HS-5 (cell line): Measurements from ENCODE around the gene SLC9A2.

Experiments
- DNase-seq: peaks from one replicate; pipeline ENCODE4 v3.0.0-alpha.2; 2012; ENCODE audit warnings: low read depth

The SLC9A2 gene

DNA sequence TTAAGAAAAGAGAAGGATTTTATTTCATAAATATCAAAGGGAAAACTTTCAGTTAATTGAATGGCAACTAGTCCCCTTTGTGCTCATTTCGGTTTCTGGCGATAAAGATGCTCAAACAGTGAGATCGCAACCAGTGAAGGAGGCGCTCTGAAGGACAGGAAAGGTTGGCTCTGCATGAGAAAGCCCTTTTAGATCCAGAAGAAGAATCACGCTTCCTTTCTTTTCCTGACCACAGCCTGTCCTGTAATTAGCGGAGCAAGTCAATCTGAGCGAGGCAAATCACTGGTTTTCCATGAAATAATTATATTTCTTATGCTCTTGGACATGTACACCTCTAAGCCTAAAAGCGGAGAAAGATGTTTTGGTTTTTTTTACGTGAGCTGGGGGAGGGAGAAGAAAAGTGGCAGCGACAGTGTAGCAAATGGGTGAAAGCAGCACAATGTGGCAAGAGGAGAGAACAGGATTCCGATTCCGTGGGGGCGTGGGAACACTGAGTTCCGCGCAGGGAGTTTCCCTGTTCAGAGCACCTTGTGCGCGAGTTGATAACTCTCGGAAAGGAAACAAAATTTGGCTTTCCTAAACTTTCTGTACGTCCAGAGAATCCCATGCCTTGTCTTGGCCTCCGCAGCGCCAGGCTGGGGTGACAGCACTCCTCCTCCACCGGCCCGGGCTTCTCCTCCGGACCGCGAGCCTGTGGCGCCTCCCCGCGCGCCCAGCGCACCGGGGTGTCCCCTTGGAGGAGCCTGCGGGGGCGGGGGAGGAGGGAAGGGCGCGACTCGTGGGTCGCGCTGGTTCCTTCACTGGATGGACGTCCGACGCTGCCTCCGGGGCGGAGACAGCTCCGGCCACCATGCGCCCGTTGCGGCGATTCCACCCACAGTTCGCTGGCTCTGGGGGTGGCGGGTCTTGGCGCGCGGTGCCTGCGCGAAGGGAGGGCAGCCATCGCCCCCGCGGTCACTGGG, 620 bp upstream of the SLC9A2 start:
- DNase-seq, result no peak

- DNase-seq, result no peak
Measured at GRCh38 chr2:102620332-102620731, 979 bp downstream of the SLC9A2 start.

DNA sequence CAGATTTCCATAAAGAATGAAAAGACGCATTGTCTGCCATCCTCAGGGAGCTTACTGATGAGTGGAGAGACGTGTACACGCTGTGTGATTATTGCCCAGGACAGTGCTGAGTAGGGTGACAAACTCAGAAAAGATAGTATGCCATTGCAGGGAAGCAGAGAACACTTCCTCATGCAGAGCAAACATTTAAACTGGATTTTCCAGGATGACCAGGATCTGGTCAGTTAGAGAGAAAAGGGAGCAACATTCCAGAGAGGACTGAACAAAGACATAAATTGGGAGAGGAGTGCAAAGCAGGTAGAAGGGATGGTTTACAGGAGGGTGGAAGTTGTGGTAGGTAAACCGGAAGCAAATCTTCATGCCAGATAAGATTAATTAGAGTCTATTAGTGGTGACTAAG, 2.3 kb downstream of the SLC9A2 start:
- DNase-seq, result no peak

DNA sequence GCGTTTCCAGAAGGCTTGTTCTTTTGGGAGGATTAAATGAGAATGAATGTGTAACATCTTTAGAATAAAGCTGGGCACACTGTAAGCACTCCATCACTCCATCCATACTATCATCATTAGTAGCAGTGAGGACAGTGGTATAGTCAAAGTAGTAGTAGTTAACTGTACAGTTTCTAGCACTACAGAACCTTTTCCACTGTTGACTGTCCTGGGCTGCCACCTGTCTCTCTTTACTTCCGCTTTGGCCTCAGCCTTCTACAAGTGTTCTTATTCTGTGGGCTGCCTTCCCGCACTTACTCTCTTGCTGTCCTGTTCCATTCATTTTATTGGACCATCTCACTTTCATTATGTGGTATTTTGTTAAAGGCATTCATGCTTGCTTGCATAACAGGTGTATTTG, 3.3 kb downstream of the SLC9A2 start:
- no peak for DNase-seq

DNA sequence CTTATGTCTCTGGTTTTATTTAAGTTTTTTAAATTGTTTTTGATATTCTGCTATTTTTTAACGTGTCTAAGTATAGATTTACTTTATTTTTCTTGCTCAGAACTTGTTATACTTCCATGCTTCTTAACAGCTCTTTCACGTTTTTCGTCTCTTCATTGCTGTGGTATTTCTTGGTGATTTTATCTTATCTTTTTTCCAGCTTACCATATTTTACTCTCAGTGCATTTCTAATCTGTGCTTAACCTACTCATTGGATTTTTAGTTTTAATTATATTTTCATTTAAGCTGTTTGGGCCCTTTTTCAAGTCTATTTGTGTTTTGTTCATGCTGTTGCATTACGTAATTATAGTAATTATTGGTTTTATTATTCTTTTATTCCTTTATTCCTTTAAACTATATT, 11.1 kb downstream of the SLC9A2 start:
- DNase-seq, result no peak

DNA sequence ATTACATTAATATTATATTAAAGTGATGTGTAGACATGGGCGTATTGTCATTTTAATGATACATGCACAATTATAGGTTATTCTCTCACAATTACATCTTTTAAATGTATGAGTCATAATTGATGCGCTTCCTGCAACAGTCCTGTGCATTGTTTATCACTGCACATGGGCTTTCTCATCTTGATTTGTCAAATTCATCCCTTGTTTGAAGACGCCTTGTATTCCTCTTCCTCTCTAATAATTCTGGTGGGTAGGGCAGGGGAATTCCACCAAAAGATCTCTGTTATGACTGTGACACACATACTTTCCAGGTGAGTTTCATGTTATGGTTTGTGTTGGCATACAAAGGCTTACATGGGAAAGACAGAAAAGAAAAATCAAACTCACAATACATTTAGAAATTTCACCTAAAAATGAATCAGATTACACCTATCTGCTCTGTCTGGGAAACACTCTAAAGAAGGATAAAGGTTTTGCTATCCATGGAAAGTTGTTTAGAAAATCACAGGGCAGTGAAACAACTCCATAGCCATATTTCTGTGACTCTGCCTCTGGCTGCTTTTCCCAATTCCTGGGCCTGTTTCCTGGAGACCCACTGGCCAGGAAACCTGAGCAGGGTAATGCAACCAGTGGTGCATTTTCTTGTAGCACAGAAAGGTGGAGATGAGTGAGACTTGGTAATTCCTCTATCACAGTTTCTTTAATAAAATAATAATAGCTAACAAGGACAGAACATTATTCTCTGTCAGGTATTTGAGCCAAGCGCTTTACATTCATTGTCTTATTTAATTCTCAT, 13.2 kb downstream of the SLC9A2 start:
- DNase-seq, result no peak

GRCh38 chr2:102634831-102635241, 15.5 kb downstream of the SLC9A2 start:
- DNase-seq, result no peak

DNA sequence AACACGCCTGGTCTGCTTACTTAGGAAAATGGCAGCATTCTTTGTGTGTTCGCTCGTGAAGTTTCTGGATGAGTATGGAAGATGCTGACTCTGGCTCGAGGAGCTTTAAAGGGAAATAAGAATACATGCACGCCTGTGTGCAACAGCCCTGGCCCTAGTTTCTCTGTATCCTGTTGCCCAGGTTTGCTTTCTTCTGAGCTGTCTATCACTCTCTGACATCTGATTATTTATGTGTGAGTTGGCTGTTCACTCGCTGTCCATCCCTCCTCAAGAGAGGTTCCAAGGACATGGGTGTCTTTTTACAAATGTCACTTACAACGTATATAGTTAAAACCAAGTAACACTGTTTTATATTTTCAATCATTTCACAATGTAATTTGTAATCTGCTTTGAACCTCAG, 16.0 kb downstream of the SLC9A2 start:
- DNase-seq, result no peak

DNA sequence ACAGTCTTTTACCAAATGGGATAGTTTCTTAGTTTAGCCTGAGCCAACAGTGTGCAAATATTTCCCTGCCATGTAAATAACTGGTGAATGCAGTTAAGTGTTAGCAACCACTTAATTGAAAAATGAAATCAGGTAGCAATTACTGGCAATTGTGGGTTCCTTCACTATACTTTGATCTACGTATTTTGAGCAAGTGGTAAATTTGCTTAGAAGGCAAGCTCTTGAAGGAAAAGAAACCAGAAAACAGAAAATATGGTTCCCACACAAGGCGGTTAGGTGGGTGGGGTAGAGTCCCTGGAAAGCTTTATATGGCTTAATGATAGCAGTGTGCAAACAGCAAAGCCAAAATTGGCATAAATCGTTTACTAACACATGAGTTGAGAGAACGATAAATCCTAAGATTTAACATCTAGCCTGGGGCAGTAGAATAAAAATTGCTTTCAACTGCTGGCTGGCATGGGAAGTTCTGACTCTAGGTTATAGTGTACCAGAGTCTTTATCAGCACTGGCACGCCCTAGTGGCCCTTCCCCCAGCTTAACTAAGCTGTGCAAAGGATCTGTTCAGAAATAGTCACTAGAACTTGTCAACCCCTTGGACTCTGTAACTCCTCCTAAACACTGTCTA, 17.0 kb downstream of the SLC9A2 start:
- no peak for DNase-seq

DNA sequence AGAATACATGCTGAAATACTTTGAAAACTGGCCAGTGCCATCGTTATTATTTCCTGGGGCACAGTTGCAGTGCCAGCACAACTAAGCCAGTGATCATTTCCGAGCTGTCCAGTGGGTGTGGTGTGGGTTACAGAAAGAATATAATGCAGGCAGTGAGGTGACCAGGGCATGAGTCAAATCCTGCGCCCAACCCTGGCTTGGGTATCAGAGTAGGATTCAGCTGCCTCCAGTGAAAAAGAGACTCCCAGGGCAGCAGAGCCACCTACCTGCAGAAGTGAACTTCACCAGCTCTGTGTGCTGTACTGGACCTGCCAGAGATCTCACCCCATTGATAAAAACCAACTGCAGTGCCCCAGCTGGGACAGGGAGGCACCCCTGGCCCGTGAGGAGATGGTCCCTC, 18.0 kb downstream of the SLC9A2 start:
- no peak for DNase-seq

- DNase-seq, result no peak
Measured at GRCh38 chr2:102639429-102639828, 20.1 kb downstream of the SLC9A2 start.

DNA sequence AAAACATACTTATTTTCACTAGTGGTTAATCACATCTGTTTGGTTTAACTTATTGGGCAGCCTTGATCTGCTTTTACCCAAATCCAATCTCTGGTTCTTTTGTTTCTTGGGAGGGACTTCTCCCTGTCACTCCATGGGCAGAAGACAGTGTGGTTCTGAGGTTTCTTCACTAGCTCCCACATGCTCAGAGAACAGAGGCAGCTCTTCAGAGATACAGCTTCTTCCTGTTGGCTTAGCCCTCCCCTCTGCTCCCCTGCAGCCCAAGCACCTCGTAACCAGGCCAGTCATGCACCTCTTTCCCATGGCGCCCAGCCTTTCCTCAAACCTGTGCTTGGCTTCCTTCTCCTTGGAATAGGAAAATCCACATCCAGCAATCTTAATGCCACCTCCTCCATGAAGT, 32.8 kb downstream of the SLC9A2 start:
- no peak for DNase-seq

DNA sequence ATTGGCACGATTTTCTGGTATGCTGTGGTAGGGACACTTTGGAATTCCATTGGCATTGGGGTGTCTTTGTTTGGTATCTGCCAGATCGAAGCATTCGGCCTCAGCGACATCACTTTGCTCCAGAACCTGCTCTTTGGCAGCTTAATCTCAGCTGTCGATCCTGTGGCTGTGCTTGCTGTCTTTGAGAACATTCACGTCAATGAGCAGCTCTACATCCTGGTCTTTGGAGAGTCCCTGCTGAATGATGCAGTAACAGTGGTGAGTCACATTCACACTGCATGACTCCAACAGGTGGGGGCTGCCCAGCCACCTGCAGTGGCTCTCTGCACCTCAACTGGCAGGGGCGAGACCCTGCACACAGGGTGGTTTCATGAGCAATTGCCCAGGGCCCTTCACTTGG, 38.4 kb downstream of the SLC9A2 start:
- DNase-seq, result no peak

- no peak for DNase-seq
Measured at GRCh38 chr2:102660070-102660469, 40.7 kb downstream of the SLC9A2 start.

DNA sequence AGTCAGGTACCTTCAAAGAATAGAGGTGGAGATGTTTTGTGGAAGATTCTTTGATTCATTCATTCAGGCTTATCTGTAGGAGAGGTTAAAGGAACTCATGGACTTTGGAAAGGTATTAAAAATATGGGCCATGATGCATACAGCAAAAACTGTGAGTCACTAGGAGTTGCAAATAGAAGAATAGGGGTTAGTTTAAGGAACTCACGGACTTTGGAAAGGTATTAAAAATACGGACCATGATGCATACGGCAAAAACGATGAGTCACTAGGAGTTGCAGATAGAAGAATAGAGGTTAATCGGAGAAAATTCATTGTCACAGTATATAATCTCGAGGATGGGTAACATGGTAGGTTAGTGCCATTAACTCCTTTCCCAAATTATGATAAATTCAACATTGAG, 41.2 kb downstream of the SLC9A2 start:
- DNase-seq, result no peak

DNA sequence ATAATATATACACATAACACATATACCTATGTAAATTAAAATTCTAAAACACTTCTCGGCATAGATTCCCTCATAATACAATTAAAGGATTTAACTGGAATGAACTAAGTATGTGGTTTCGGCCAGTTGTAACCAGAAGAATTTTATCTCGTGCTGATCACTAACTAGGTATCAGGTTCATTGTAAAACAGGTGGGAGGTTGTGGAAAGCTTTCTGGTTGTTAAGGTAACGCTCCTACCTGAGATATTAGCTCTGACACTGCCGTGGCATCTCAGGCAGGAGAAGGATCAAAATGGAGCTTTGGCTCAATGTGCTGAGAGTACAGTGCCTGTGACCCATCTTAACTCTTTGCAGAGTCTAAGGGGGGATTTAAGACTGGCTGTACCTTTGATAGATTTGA, 42.5 kb downstream of the SLC9A2 start:
- no peak for DNase-seq

DNA sequence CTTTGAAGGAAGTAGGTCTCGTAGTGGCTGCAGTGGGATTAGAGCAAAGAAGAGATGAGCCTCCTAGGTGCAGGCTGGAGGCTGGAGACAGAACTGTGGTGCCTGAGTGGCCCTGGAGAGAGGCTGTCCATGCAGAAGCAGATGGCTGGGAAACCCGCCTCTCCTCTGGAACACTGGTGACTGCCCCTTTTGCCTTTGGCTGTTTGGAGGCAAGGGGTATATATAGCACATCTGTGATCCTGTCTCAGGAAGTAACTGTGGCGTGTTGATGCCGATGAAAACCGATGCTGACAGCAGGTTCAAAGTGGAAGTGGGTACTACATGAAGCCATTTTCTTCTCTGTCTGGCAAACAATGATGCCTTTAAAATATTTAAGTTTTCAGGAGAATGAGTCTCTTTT, 43.5 kb downstream of the SLC9A2 start:
- no peak for DNase-seq

GRCh38 chr2:102663381-102663780, 44.0 kb downstream of the SLC9A2 start:
- no peak for DNase-seq

- no peak for DNase-seq
Measured at GRCh38 chr2:102664471-102664909, 45.1 kb downstream of the SLC9A2 start.

- no peak for DNase-seq
Measured at GRCh38 chr2:102667072-102667471, 47.7 kb downstream of the SLC9A2 start.

DNA sequence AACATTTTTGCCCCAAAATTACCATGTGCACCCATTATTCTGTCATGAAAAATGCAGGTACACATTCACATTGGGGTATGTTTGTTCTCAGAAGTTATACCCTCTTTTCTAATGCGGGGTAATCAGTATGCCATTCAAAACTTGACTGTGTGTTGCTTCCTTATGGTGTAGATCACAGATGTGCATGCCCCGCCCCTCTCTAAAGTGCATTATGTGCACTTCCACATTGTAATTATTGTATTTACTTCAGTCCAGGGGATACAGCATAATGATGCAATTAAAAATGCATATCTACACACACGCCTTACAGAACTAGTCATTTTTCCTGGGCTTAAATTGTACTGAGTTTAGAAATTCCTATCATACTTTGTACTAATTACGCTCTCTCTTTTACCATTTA, 48.8 kb downstream of the SLC9A2 start:
- no peak for DNase-seq

DNA sequence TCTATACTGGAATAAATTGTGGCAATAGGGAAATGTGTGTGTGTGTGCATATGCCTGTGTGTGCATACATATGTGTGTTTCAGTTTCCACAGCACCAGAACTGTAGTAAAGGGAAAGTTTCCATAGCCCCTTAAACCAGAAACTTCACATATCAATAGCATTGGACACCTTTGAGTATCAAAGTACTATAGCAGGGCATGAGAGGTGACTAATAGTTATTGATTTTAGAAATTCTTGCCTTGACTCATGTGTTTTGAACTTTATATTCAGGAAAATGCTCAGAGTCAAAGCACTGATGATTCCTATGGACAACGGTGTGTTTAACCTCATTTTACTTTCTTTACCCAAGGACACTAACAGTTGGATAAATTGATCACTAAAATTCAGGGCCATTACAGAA, 50.0 kb downstream of the SLC9A2 start:
- DNase-seq, result no peak
